SK-N-MC (cell line): ENCODE data around the gene HSD17B10.

Experiments used
- EZH2 ChIP-seq: fragments of 200-600 bp; sonication (generic); IDR thresholded peaks from one replicate; pipeline ENCODE4 v1.6.1; 2017; ENCODE audit warnings: antibody characterized with exemption
- FOXP2 ChIP-seq: optimal IDR thresholded peaks from 2 replicates; pipeline ENCODE3; 2011; ENCODE audit warnings: mild to moderate bottlenecking, moderate library complexity; ENCODE audit not compliant: insufficient read depth; ENCODE audit errors: extremely low read length, control extremely low read depth
- POLR2AphosphoS5 ChIP-seq: IDR thresholded peaks from 2 replicates; pipeline ENCODE4 v1.6.1; 2012; ENCODE audit warnings: mild to moderate bottlenecking, low read depth, low read length, borderline replicate concordance

DNA sequence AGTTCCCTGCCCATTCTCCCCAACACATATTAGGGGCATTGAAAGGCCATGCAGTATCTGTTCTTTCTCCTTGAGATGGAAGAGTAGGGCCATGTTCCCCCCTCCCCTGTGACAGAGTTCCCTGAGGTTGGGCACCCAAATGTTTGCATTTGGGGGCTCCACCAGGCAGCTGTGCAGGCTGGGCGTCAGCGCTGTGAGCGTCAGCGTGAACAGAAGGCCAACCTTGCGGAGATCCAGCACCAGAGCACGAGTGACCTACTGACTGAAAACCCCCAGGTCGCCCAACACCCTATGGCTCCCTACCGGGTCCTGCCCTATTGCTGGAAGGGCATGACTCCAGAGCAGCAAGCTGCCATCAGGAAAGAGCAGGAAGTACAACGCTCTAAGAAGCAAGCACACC is 3.9 kb downstream of the HSD17B10 start:
- TF ChIP-seq POLR2AphosphoS5 = no peak
- no peak for TF ChIP-seq EZH2
- TF ChIP-seq FOXP2 = no peak
